Stimulated activated memory B cell treated with anti-CD40 and anti-IgM and Interleukin-4, amounts not matched to agents 10 μg/mL and 1 μg/mL and 100 μg/mL, for 72 hours (primary cell): ENCODE measurements around the gene STARD7.

Source experiments
- ATAC-seq: fragments of 150-1000 bp; cut with Tn5 transposase; 2 replicates; pipeline ENCODE4 v1.10.0; 2021
- H3K27ac Mint-ChIP-seq: one replicate; pipeline ENCODE4 v1.8.0; 2022; ENCODE audit warnings: mild to moderate bottlenecking, mixed read lengths
- H3K27me3 Mint-ChIP-seq: one replicate; pipeline ENCODE4 v1.8.0; 2022; ENCODE audit warnings: mixed read lengths
- H3K36me3 Mint-ChIP-seq: one replicate; pipeline ENCODE4 v1.8.0; 2022; ENCODE audit warnings: mixed read lengths
- H3K4me1 Mint-ChIP-seq: one replicate; pipeline ENCODE4 v1.8.0; 2022; ENCODE audit warnings: mixed read lengths
- H3K4me3 Mint-ChIP-seq: one replicate; pipeline ENCODE4 v1.8.0; 2022; ENCODE audit warnings: mild to moderate bottlenecking, moderate library complexity, mixed read lengths
- H3K9me3 Mint-ChIP-seq: one replicate; pipeline ENCODE4 v1.8.0; 2022; ENCODE audit warnings: mixed read lengths

The STARD7 gene

DNA sequence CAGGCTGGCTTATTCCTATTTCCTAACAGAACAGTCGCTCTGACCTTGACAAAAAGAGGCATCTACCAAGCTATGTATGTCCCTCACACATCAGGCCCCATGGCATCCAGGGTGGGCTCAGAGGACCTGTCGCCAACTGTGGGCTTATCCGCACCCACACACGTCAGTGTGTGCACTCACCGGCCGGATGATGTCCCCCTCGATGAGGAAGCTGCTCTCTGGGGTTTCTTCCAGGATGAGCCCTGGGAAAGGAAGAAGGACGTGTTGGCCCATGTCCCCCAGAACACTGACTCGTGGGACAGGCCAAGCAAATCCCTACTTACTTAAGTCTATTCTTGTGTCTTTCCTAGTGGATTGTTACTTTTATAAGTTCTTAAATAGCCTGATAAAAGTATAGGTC is 73.5 kb downstream of the STARD7 start:
- Mint-ChIP-seq H3K4me3 (no peak overlapping the region), H3K9me3 (no peaks in the 10 kb centered on the region), H3K27ac (no peak overlapping the region), H3K36me3 (peaks cover 8% of the 10 kb centered on the region), H3K4me1 (peaks cover 20% of the 10 kb centered on the region), H3K27me3 (no peaks in the 10 kb centered on the region)
- ATAC-seq: no peak
